Activated CD8-positive, alpha-beta memory T cell treated with anti-CD3 and anti-CD28 coated beads for 24 hours (primary cell): ENCODE data around the gene NUTM2B.
"Not testable (repeated sequence)": the region's sequence is repeated elsewhere in the genome, so short reads cannot be mapped to it uniquely, and the experiment has no call there.

Experiments used
- DNase-seq: peaks from one replicate; pipeline ENCODE4 v3.0.0-alpha.2; 2020

The NUTM2B gene

GRCh38 chr10:79744844-79745243, 41.8 kb downstream of the NUTM2B start:
- not testable (repeated sequence) for DNase-seq

GRCh38 chr10:79748510-79748909, 45.5 kb downstream of the NUTM2B start:
- DNase-seq: not testable (repeated sequence)

- DNase-seq: not testable (repeated sequence)
Measured at GRCh38 chr10:79753601-79754000, 50.6 kb downstream of the NUTM2B start.

GRCh38 chr10:79758297-79758993, 55.4 kb downstream of the NUTM2B start:
- not testable (repeated sequence) for DNase-seq
